HG03175 (cell line): ENCODE data around the gene CEP19.

Experiments
- ATAC-seq: cut with Tn5 transposase; IDR thresholded peaks from one replicate; pipeline ENCODE4 v1.9.1; 2021; ENCODE audit warnings: mild to moderate bottlenecking, moderate library complexity; ENCODE audit not compliant: unreplicated experiment

Gene CEP19

DNA sequence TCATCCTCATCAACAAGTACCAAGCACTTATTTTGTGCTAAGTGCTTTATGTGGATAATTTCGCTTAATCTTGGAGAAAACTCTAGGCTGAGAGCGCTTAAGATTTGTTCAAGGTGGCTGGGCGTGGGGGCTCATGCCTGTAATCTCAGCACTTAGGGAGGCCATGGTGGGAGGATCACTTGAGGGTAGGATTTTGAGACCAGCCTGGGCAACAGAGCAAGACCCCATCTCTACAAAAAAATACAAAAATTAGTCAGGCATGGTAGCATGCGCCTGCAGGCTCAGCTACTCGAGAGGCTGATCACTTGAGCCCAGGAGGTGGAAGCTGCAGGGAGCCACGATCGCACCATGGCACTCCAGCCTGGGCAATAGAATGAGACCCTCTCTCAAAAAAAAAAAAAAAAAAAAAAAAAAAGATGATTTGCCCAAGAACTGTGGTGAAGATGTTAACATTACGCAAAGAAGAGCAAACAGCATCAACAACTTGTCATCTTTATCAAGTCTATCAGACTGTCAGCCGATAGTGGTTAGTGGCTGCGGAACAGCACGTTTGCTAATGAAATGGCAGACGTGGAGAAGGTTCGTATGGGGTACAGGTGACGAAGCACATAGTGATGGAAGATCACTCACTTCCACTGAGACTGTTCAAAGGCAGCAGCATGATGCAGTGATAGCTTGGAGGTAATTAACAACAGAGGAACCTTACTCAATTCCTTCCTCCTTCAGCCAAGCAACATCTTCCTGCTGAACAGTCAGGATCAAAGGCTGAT, 44.8 kb downstream of the CEP19 start:
- ATAC-seq = no peak

- no peak for ATAC-seq
These were observed 45.8 kb downstream of the CEP19 start for GRCh38 chr3:196666001-196666867.

- ATAC-seq = no peak
These were observed 49.1 kb downstream of the CEP19 start for GRCh38 chr3:196662711-196663571.

- no peak for ATAC-seq
These were observed 50.0 kb downstream of the CEP19 start for GRCh38 chr3:196662033-196662432.

DNA sequence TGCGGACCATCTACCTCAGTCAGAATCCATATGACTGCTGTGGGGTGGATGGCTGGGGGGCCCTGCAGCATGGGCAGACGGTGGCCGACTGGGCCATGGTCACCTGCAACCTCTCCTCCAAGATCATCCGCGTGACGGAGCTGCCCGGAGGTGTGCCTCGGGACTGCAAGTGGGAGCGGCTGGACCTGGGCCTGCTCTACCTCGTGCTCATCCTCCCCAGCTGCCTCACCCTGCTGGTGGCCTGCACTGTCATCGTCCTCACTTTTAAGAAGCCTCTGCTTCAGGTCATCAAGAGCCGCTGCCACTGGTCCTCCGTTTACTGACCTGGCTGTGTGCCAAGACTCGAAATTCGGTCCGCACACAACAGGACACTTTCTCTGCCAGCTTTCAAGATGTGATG, 50.6 kb downstream of the CEP19 start:
- no peak for ATAC-seq

DNA sequence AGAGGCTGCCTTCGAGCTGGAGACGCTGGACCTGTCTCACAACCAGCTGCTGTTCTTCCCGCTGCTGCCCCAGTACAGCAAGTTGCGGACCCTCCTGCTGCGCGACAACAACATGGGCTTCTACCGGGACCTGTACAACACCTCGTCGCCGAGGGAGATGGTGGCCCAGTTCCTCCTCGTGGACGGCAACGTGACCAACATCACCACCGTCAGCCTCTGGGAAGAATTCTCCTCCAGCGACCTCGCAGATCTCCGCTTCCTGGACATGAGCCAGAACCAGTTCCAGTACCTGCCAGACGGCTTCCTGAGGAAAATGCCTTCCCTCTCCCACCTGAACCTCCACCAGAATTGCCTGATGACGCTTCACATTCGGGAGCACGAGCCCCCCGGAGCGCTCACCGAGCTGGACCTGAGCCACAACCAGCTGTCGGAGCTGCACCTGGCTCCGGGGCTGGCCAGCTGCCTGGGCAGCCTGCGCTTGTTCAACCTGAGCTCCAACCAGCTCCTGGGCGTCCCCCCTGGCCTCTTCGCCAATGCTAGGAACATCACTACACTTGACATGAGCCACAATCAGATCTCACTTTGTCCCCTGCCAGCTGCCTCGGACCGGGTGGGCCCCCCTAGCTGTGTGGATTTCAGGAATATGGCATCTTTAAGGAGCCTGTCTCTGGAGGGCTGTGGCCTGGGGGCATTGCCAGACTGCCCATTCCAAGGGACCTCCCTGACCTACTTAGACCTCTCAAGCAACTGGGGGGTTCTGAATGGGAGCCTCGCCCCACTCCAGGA, 51.5 kb downstream of the CEP19 start:
- ATAC-seq = no peak

DNA sequence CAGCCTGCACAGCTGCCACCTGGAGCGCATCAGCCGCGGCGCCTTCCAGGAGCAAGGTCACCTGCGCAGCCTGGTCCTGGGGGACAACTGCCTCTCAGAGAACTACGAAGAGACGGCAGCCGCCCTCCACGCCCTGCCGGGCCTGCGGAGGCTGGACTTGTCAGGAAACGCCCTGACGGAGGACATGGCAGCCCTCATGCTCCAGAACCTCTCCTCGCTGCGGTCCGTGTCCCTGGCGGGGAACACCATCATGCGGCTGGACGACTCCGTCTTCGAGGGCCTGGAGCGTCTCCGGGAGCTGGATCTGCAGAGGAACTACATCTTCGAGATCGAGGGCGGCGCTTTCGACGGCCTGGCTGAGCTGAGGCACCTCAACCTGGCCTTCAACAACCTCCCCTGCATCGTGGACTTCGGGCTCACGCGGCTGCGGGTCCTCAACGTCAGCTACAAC, 52.1 kb downstream of the CEP19 start:
- no peak for ATAC-seq
